Measurements from ENCODE around the gene ADAMTS14.

DNA sequence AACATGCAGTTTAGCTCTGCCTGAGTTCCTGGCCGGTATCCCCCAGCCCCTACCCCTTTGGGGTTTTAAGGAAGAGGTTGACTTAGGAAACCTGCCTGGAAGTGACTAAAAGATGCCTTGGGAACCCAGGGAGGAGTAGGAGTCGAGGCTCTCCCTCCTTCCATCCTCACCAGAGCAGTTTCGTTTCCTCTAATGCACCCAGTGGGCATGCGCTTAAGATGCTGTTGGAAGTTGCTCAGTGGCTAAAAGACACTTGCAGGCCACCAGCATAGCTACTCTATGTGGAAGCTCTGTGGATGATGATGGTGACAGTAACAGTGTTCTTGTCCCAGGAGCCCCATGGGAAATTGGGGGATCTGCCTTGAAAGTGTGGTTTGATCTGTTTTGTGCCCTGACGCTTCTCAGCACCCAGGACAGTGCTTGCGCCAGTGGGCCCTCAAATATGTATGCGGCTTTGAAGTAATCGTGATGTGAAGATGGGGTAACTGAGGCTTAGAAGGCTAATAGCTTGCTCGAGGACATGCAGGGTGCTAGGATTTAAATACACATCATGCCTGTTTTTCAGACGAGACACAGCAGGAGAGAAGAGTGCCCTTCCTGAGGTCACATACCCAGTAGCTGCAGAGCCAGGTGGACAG lies 80.8 kb downstream of the ADAMTS14 start:
- TF ChIP-seq, protein P1, sequence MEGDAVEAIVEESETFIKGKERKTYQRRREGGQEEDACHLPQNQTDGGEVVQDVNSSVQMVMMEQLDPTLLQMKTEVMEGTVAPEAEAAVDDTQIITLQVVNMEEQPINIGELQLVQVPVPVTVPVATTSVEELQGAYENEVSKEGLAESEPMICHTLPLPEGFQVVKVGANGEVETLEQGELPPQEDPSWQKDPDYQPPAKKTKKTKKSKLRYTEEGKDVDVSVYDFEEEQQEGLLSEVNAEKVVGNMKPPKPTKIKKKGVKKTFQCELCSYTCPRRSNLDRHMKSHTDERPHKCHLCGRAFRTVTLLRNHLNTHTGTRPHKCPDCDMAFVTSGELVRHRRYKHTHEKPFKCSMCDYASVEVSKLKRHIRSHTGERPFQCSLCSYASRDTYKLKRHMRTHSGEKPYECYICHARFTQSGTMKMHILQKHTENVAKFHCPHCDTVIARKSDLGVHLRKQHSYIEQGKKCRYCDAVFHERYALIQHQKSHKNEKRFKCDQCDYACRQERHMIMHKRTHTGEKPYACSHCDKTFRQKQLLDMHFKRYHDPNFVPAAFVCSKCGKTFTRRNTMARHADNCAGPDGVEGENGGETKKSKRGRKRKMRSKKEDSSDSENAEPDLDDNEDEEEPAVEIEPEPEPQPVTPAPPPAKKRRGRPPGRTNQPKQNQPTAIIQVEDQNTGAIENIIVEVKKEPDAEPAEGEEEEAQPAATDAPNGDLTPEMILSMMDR (IDR thresholded peaks at IDR 0.05), result no peak
- no peak for TF ChIP-seq ZFX (IDR thresholded peaks at IDR 0.05; ENCODE audit: borderline replicate concordance)

Data from 22Rv1 (cell line).